ENCODE data around the gene SIRPB2. TPM values are rescaled to one million over a fixed set of nuclear protein-coding genes. Genes with fewer than 3 reads are reported as not detected.

SIRPB2 gene
- total and polyA plus RNA-seq, 10 of the 15 experiments (the other 5 are each of a cell fraction or from before 2014, with no cell fraction given): not detected

GRCh38 chr20:1524004-1524403 lies 32.8 kb upstream of the SIRPB2 start (continued):
- TF ChIP-seq, protein P1, sequence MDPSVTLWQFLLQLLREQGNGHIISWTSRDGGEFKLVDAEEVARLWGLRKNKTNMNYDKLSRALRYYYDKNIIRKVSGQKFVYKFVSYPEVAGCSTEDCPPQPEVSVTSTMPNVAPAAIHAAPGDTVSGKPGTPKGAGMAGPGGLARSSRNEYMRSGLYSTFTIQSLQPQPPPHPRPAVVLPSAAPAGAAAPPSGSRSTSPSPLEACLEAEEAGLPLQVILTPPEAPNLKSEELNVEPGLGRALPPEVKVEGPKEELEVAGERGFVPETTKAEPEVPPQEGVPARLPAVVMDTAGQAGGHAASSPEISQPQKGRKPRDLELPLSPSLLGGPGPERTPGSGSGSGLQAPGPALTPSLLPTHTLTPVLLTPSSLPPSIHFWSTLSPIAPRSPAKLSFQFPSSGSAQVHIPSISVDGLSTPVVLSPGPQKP (IDR thresholded peaks at IDR 0.05; ENCODE audit: low read depth, low read length): no peak

DNA sequence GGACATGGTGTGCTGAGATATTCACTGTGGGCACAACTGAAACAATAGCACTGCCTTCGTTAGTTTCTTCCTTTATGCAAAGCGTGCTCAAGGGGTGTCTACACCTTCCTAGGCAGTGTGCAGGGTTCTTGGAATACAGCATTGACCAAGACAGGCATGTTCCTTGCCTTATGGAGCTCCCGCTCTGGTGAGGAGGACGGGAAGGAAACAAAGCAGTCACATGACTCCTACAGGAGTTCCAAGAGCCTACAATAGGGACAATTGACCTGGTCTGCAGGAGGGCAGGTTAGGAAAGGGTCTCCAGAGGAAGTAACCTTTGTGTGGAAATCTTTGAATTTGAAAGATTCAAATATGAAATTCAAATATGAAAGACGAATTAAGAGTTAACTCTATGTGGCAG lies 25.8 kb upstream of the SIRPB2 start:
- no peak overlapping the region for H3K4me3 ChIP-seq
- 33% methylated on average over 5 of the region's 5 CpGs for WGBS (ENCODE audit: insufficient coverage, insufficient replicate concordance, low lambda C conversion rate, missing lambda C conversion rate)
- H3K27me3 ChIP-seq (replicated peaks in 1 of 2; ENCODE audit: control insufficient read depth in 2 of 2, insufficient read depth in 2 of 2, low read length in 1 of 2): no peaks in the 10 kb centered on the region; a peak in 1 of 4 replicates
- H3K4me1 ChIP-seq (ENCODE audit: control insufficient read depth, insufficient read depth, low read length): peaks cover 2% of the 10 kb centered on the region; the same call in 1 of the 2 replicates
- POLR2A ChIA-PET: no interaction called here
- no peak overlapping the region for H3K9ac ChIP-seq (ENCODE audit: control insufficient read depth, insufficient read depth, low read length)
- no peak overlapping the region for H3K27ac ChIP-seq (ENCODE audit: control insufficient read depth, insufficient read depth)
- DNase-seq (ENCODE audit: low read depth, low spot score) (no peak), ATAC-seq (no peak), FAIRE-seq (no peak)
- in situ Hi-C loops (cut with MboI): no loop called here
- H4K20me1 ChIP-seq (ENCODE audit: control insufficient read depth, insufficient read depth): no peaks in the 10 kb centered on the region
- H3K4me2 ChIP-seq (ENCODE audit: control insufficient read depth, insufficient read depth): no peak overlapping the region
- no peak overlapping the region for H2AFZ ChIP-seq (ENCODE audit: control insufficient read depth, low read depth, low read length)
- no TSS peak for BruUV-seq (replicated peaks)
- RAD21 ChIA-PET (ENCODE audit: unreplicated experiment): no interaction called here
- SMC1A ChIA-PET (ENCODE audit: uncharacterized antibody, unreplicated experiment): interaction anchor here (0.9 kb wide), 1 partner anchor 120 kb away, joined by 3 read pairs; no protein-coding TSS in a partner anchor
- TF ChIP-seq, protein P2, sequence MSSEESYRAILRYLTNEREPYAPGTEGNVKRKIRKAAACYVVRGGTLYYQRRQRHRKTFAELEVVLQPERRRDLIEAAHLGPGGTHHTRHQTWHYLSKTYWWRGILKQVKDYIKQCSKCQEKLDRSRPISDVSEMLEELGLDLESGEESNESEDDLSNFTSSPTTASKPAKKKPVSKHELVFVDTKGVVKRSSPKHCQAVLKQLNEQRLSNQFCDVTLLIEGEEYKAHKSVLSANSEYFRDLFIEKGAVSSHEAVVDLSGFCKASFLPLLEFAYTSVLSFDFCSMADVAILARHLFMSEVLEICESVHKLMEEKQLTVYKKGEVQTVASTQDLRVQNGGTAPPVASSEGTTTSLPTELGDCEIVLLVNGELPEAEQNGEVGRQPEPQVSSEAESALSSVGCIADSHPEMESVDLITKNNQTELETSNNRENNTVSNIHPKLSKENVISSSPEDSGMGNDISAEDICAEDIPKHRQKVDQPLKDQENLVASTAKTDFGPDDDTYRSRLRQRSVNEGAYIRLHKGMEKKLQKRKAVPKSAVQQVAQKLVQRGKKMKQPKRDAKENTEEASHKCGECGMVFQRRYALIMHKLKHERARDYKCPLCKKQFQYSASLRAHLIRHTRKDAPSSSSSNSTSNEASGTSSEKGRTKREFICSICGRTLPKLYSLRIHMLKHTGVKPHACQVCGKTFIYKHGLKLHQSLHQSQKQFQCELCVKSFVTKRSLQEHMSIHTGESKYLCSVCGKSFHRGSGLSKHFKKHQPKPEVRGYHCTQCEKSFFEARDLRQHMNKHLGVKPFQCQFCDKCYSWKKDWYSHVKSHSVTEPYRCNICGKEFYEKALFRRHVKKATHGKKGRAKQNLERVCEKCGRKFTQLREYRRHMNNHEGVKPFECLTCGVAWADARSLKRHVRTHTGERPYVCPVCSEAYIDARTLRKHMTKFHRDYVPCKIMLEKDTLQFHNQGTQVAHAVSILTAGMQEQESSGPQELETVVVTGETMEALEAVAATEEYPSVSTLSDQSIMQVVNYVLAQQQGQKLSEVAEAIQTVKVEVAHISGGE (CRISPR knock-in tag; IDR thresholded peaks at IDR 0.05): no peak
- TF ChIP-seq NRF1 (conservative IDR thresholded peaks at IDR 0.05; ENCODE audit: low read depth, low read length): no peak
- H3K36me3 ChIP-seq (ENCODE audit: control insufficient read depth in 2 of 2, insufficient read depth in 2 of 2, low read length in 1 of 2): no peaks in the 10 kb centered on the region
- CTCF ChIA-PET: no interaction called here
- intact Hi-C loops (cut with micrococcal nuclease; ENCODE audit: unreplicated experiment): no loop called here
- H3K9me3 ChIP-seq (replicated peaks; ENCODE audit: control insufficient read depth, insufficient read depth, low read length): peaks cover 6% of the 10 kb centered on the region; the same call in 2 of the 3 replicates
- no peaks in the 10 kb centered on the region for H3K79me2 ChIP-seq (ENCODE audit: control insufficient read depth, insufficient read depth, low read length)

All from GM12878 (cell line).